Raji (cell line): ENCODE data around the gene PLA2G12B.

ENCODE experiments used
- POLR2A ChIP-seq: IDR thresholded peaks from 2 replicates; pipeline ENCODE4 v1.6.1; 2011; ENCODE audit warnings: low read depth, low read length, control low read depth; ENCODE audit not compliant: insufficient read depth

The PLA2G12B gene

GRCh38 chr10:72948762-72949161 is 5.8 kb downstream of the PLA2G12B start:
- TF ChIP-seq POLR2A, result no peak

GRCh38 chr10:72946963-72947362 is 7.6 kb downstream of the PLA2G12B start:
- TF ChIP-seq POLR2A, result no peak

DNA sequence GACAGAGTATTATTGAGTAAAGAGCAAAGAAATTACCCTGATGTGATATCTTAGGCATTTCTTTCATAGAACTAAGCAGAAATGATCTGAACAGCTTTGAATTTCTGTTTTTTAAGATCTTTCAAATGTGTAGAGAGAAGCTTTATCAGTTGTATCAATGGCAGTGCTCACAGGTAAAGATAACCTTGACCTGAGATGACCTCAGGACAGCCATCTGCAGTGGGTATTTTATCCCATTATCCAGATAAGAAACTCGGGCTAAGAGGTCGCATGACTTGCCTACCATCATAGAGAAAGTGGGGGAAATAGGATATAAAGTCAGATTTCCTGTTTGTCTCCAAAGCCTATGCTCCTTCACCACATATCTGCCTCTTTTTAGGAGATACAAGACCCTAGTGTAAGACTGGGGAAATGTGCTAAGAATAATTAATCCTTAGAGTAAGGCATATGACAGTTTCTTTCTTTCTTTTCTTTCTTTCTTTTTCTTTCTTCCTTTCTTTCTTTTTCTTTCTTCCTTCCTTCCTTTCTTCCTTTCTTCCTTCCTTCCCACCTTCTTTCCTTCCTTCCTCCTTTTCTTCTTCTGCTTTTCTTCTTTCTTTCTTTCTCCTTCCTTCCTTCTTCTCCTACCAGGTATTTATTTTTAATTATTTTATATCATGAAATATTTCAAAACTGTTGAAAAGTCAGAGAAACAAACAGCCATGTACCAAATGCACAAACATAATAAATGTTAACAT is 10.9 kb downstream of the PLA2G12B start:
- TF ChIP-seq POLR2A, result no peak

DNA sequence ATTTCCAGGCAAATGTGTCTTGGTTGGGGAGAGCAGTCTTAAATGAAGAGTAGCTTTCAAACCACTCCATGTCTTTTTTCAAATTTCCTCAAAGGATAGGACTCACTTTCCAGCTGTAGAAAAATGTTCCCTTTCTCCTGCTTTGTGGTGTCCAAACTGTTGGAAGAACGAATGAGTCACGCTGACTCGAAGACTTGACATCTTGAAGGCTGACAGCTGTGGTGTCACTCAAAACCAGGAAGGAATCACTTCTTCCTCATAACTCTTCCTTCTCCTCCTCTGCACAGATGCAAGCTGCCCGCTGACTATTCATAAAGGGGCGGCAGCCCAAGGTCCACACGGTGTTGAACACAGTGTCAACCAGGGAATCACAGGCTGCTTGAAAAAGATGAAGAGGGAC is 19.2 kb downstream of the PLA2G12B start:
- no peak for TF ChIP-seq POLR2A

GRCh38 chr10:72932259-72933015 is 22.2 kb downstream of the PLA2G12B start:
- no peak for TF ChIP-seq POLR2A

- no peak for TF ChIP-seq POLR2A
Measured at GRCh38 chr10:72930276-72930675, 24.3 kb downstream of the PLA2G12B start.

DNA sequence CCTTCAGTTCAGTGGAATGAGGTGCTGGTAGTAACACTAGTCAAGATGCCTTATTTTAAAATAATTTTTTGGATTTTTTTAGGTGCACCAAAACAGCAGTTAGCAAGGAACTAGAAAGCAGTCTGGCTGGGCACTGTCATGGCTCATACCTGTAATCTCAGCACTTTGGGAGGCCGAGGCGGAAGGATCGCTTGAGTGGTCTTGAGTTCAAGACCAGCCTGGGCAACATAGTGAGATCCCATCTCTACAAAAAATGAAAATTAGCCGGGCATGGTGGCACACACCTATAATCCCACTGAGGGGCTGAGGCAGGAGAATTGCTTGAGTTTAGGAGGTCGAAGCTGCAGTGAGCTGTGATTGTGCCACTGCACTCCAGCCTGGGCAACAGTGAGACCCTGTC is 25.8 kb downstream of the PLA2G12B start:
- TF ChIP-seq POLR2A, result no peak

- no peak for TF ChIP-seq POLR2A
Measured at GRCh38 chr10:72927485-72927884, 27.1 kb downstream of the PLA2G12B start.

DNA sequence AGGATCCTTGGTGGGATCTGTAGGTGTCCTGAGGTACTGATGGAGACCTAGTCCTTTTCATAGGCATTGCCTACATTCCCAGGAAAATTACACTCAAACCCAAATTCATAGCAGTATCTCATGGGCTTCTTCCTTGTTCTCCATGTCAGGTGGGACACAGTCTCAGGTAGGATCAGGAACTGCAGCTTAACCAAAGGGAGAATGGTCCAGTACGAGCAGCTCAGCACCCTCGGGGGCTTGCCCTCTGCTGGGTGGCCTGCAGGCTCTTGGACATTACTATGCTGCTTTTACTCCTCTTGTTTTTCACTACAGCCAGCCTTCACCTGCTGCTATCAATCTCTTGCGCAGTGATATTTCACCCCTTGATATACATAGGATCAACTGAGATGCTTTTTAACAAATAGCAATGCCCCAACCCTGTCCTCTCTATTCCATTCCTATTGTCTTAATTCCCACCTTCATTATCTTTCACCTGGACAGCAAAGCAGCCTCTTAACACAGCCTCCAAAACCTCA is 28.6 kb downstream of the PLA2G12B start:
- TF ChIP-seq POLR2A, result no peak

DNA sequence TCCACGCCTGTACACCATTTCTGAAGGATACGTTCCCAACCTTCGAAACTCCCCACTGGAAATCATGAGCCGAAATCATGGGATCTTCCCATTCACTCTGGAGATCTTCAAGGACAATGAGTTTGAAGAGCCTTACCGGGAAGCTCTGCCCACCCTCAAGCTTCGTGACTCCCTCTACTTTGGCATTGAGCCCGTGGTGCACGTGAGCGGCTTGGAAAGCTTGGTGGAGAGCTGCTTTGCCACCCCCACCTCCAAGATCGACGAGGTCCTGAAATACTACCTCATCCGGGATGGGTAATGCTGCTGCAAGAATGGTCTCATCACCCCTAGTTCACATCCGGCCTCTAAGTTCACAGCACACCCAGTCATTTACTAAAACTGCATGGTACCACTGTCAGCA is 30.3 kb downstream of the PLA2G12B start:
- TF ChIP-seq POLR2A, result no peak

DNA sequence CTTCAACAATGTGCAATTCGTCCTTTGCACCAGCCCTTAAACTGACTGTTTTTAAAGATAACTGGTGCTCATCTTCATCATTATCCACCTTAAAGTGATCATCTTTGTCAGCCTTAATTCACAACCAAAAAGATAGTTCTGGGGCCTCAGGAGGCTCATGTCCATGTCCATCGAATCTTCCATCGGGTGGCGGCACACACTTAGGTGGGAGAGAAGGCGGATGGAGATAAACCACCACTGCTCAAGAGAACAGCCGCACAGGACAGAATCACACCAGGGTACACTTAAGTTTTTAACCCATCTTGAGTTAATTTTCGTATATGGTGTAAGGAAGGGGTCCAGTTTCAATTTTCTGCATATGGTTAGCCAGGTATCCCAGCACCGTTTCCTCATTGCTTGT is 36.3 kb downstream of the PLA2G12B start:
- TF ChIP-seq POLR2A, result no peak

DNA sequence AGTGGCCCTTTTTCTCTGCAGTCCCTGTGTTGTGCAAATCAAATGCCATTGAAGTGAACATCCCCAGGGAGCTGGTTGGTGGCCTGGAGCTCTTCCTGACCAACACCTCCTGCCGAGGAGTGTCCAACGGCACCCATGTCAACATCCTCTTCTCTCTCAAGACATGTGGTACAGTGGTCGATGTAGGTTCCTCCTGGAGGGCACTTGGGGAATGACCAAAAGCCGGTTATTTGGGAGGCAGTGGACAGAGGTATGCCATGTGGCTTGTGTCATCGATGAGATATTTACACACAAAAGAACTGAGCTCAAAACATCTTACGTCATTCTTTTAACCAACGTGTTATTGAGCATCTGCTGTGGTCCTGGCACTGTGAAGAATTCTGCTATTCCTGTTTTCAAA is 41.3 kb downstream of the PLA2G12B start:
- no peak for TF ChIP-seq POLR2A

GRCh38 chr10:72912736-72913135 is 41.9 kb downstream of the PLA2G12B start:
- TF ChIP-seq POLR2A, result no peak

- TF ChIP-seq POLR2A, result no peak
Measured at GRCh38 chr10:72911758-72912157, 42.8 kb downstream of the PLA2G12B start.

DNA sequence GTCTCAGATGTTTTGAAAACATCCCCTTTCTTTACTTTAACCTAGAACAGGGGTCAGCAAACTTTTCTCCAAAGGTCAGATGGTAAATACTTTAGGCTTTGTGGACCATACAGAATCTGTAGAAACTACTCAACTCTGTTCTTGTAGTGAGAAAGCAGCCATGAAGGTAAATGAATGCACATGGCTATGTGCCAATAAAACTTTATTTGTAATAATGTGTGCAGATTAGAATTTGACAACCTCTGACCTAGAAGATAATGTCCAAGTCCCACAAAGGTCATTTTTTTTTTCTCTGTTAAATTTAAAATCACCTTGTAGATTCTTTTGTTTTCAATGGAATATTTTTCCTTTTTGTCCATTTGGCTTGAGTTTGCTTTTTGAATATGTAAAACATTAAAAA is 43.9 kb downstream of the PLA2G12B start:
- TF ChIP-seq POLR2A, result no peak

DNA sequence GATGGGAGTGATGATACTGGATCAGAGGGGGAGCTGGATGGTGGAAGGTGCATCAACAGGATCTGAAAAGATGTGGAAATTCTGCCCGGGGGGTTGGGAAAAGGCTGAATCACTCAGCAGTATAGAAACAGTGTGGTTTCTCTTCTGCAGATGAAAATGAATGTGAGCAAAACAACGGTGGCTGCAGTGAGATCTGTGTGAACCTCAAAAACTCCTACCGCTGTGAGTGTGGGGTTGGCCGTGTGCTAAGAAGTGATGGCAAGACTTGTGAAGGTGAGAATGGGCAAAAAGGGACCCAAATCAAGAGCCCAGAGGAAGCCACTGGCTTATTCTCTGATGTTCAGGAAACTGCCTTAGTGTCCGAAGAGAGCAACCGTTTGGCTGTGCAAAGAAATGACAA is 48.2 kb downstream of the PLA2G12B start:
- no peak for TF ChIP-seq POLR2A
